K562 (cell line): ENCODE results near the gene STRIP1. TPM values are rescaled to one million over a fixed set of nuclear protein-coding genes. Genes with fewer than 3 reads are reported as not detected.

Experiments used
- ATAC-seq: fragments of 200-7000 bp; cut with Tn5 transposase; 3 replicates; pipeline ENCODE4 v1.9.1; 2020; ENCODE audit warnings: moderate library complexity
- BruUV-seq: library from RNA; stranded (reverse); fragments of 400-500 nt; replicated peaks from 2 replicates; lab custom pipeline; 2021; lab: Mats Ljungman, UMichigan
- CTCF ChIA-PET: fragments of 300-600 bp; formaldehyde crosslinking; extraction: SDS; loops from one replicate; lab custom pipeline; 2021; ENCODE audit warnings: low intra/inter-chr PET ratio; lab: Yijun Ruan, JAX
- POLR2A ChIA-PET: fragments of 300-600, 350-650 bp; sonication (Branson Sonifier 250); formaldehyde crosslinking; extraction: SDS; loops from one replicate; lab custom pipeline; 2021; ENCODE audit warnings: antibody characterized with exemption, inconsistent platforms; lab: Yijun Ruan, JAX
- DNase-seq, 4 experiments: peaks; one replicate each; pipeline versions ENCODE4 v3.0.0 to v3.0.0-alpha.2; 2011 to 2018; ENCODE audit warnings: low spot score in 3 of 4, mixed read lengths in 3 of 4; ENCODE audit errors: extremely low read depth in 1 of 4
- FAIRE-seq: peaks from 2 replicates; lab custom pipeline; 2011; peaks lifted over from hg19 to GRCh38; lab: Jason Lieb, UNC
- H2AFZ ChIP-seq: 2 replicates; pipeline ENCODE4 v1.6.0; 2011; ENCODE audit warnings: low read depth, low read length, control low read depth, inconsistent platforms
- H3K27ac ChIP-seq: fragments of 200-600 bp; 3 replicates; pipeline ENCODE4 v1.8.0; 2011; ENCODE audit warnings: low read depth, mild to moderate bottlenecking, control low read depth, inconsistent platforms, low read length, moderate library complexity, mixed read lengths; ENCODE audit errors: extremely low read depth
- H3K27me3 ChIP-seq, 2 experiments: fragments of 300-600 bp in 1 of 2; 2 replicates in 1 of 2; 3 replicates in 1 of 2; pipeline versions ENCODE4 v1.6.0 to v1.8.0; 2011; ENCODE audit warnings: inconsistent platforms in 2 of 2, low read length in 2 of 2, mild to moderate bottlenecking in 1 of 2, mixed read lengths in 1 of 2, moderate library complexity in 1 of 2; ENCODE audit not compliant: control insufficient read depth in 2 of 2, insufficient read depth in 2 of 2
- H3K36me3 ChIP-seq: fragments of 300-600 bp; 3 replicates; pipeline ENCODE4 v1.8.0; 2011; ENCODE audit warnings: mild to moderate bottlenecking, low read length, inconsistent platforms; ENCODE audit not compliant: control insufficient read depth, insufficient read depth
- H3K4me1 ChIP-seq, 2 experiments: fragments of 200-600 bp in 1 of 2; replicated peaks in 1 of 2; 2 replicates in 1 of 2; 3 replicates in 1 of 2; pipeline versions ENCODE4 v1.5.1 to v1.8.0; 2011; ENCODE audit warnings: inconsistent platforms in 2 of 2, low read length in 2 of 2, mild to moderate bottlenecking in 1 of 2, mixed read lengths in 1 of 2, moderate library complexity in 1 of 2; ENCODE audit not compliant: control insufficient read depth in 2 of 2, insufficient read depth in 2 of 2
- H3K4me2 ChIP-seq: 2 replicates; pipeline ENCODE4 v1.6.1; 2011; ENCODE audit warnings: low read length, control low read depth, inconsistent platforms, mixed read lengths; ENCODE audit not compliant: insufficient read depth
- H3K4me3 ChIP-seq: fragments of 200-600 bp; sonication (generic), shearing (Covaris generic); 2 replicates; pipeline ENCODE4 v1.5.1; 2016; ENCODE audit warnings: control low read depth, inconsistent platforms
- H3K79me2 ChIP-seq: fragments of 200-600 bp; 3 replicates; pipeline ENCODE4 v1.8.0; 2011; ENCODE audit warnings: low read length, inconsistent platforms; ENCODE audit not compliant: control insufficient read depth, insufficient read depth
- H3K9ac ChIP-seq, 2 experiments: 2 replicates each; pipeline versions ENCODE4 v1.6.0 to v1.6.1; 2011; ENCODE audit warnings: low read depth in 2 of 2, low read length in 2 of 2, control low read depth in 1 of 2, inconsistent platforms in 1 of 2, mild to moderate bottlenecking in 1 of 2, mixed read lengths in 1 of 2; ENCODE audit not compliant: insufficient read depth in 1 of 2
- H3K9me1 ChIP-seq: one replicate; pipeline ENCODE4 v1.6.0; 2011; ENCODE audit warnings: inconsistent platforms, mild to moderate bottlenecking, low read length, moderate library complexity; ENCODE audit not compliant: control insufficient read depth, insufficient read depth
- H3K9me3 ChIP-seq: replicated peaks from 2 replicates; pipeline ENCODE4 v1.5.1; 2011; ENCODE audit warnings: low read depth, low read length, inconsistent platforms; ENCODE audit not compliant: control insufficient read depth, insufficient read depth
- H4K20me1 ChIP-seq: replicated peaks from 2 replicates; pipeline ENCODE4 v1.6.1; 2011; ENCODE audit warnings: low read length, inconsistent platforms, mixed read lengths; ENCODE audit not compliant: control insufficient read depth, insufficient read depth
- ATF1 ChIP-seq, 2 experiments: fragments of 450-650 bp in 1 of 2; IDR thresholded peaks; 2 replicates each; pipeline ENCODE4 v1.6.1; 2016; ENCODE audit warnings: missing compliant biosample characterization in 1 of 2, missing genetic modification characterization in 1 of 2
- ATF3 ChIP-seq, 2 experiments: fragments of 450-650 bp in 1 of 2; sonication (generic) in 1 of 2; formaldehyde crosslinking in 1 of 2; IDR thresholded peaks in 1 of 2; conservative IDR thresholded peaks in 1 of 2; 2 replicates each; pipeline versions ENCODE4 v1.6.1 to v1.8.1; 2016 to 2023; ENCODE audit warnings: mild to moderate bottlenecking in 2 of 2, moderate library complexity in 2 of 2, inconsistent platforms in 1 of 2, missing genetic modification reagents in 1 of 2
- BCL6 ChIP-seq: fragments of 250-450 bp; sonication (Bioruptor Pico); IDR thresholded peaks from 2 replicates; pipeline ENCODE4 v1.4.0; 2020
- BMI1 ChIP-seq: fragments of 150-350 bp; IDR thresholded peaks from 2 replicates; pipeline ENCODE4 v1.6.1; 2014; ENCODE audit warnings: low read length
- CEBPB ChIP-seq: fragments of 450-650 bp; IDR thresholded peaks from 2 replicates; pipeline ENCODE4 v1.6.1; 2016; ENCODE audit warnings: missing genetic modification characterization, missing compliant biosample characterization
- CEBPG ChIP-seq, 3 experiments: fragments of 200-800 bp in 1 of 3; sonication (Bioruptor generic) in 1 of 3; sonication (generic) in 1 of 3; formaldehyde crosslinking in 1 of 3; IDR thresholded peaks in 2 of 3; conservative IDR thresholded peaks in 1 of 3; 2 replicates each; pipeline versions ENCODE4 v1.6.1 to v1.8.0; 2016 to 2022; ENCODE audit warnings: missing compliant biosample characterization in 2 of 3, missing genetic modification characterization in 2 of 3, mild to moderate bottlenecking in 1 of 3, missing genetic modification reagents in 1 of 3
- CTCF ChIP-seq, 3 experiments: IDR thresholded peaks in 2 of 3; conservative IDR thresholded peaks in 1 of 3; 2 replicates each; pipeline ENCODE4 v1.5.1; 2011 to 2012; ENCODE audit warnings: low read length in 3 of 3, mild to moderate bottlenecking in 3 of 3, control low read depth in 2 of 3, improper control_type of control experiment in 1 of 3, inconsistent platforms in 1 of 3, low read depth in 1 of 3, mixed read lengths in 1 of 3, moderate library complexity in 1 of 3; ENCODE audit not compliant: insufficient read depth in 2 of 3
- DACH1 ChIP-seq: fragments of 450-650 bp; IDR thresholded peaks from 2 replicates; pipeline ENCODE4 v1.6.1; 2018; ENCODE audit not compliant: partially characterized antibody
- GATAD2B ChIP-seq: fragments of 450-650 bp; IDR thresholded peaks from 2 replicates; pipeline ENCODE4 v1.6.1; 2017; ENCODE audit warnings: mild to moderate bottlenecking, borderline replicate concordance
- IRF9 ChIP-seq: fragments of 450-650 bp; IDR thresholded peaks from 2 replicates; pipeline ENCODE4 v1.6.1; 2016; ENCODE audit warnings: missing biosample characterization, missing genetic modification characterization
- SIX5 ChIP-seq, 2 experiments: IDR thresholded peaks; 2 replicates each; pipeline ENCODE4 v1.6.1; 2011; ENCODE audit warnings: low read length in 2 of 2, borderline replicate concordance in 1 of 2, low read depth in 1 of 2, mild to moderate bottlenecking in 1 of 2, moderate library complexity in 1 of 2; ENCODE audit not compliant: insufficient read depth in 1 of 2
- SMARCA5 ChIP-seq: fragments of 450-650 bp; IDR thresholded peaks from 2 replicates; pipeline ENCODE4 v1.6.1; 2016
- THRB ChIP-seq: fragments of 450-650 bp; formaldehyde crosslinking; conservative IDR thresholded peaks from 2 replicates; pipeline ENCODE4 v1.4.0; 2022; ENCODE audit warnings: mild to moderate bottlenecking, missing genetic modification characterization
- XRCC3 ChIP-seq: fragments of 450-650 bp; IDR thresholded peaks from 2 replicates; pipeline ENCODE4 v1.6.1; 2017; ENCODE audit warnings: mild to moderate bottlenecking, moderate library complexity
- ZC3H8 ChIP-seq: fragments of 450-650 bp; IDR thresholded peaks from 2 replicates; pipeline ENCODE4 v1.6.1; 2017
- ZNF232 ChIP-seq: sonication (generic); formaldehyde crosslinking; IDR thresholded peaks from 2 replicates; pipeline ENCODE4 v1.8.0; 2022; ENCODE audit warnings: mild to moderate bottlenecking, missing genetic modification reagents
- WGBS: fragments of 100-300 bp; shearing (Covaris generic); methylation state at CpG from one replicate; pipeline ENCODE4 v1.1.6; 2016; ENCODE audit warnings: low coverage, mixed read lengths; ENCODE audit not compliant: insufficient coverage; ENCODE audit errors: missing lambda C conversion rate; 5-methylcytosine and 5-hydroxymethylcytosine counted together
- in situ Hi-C: fragments of 300-500 bp; cut with MboI; formaldehyde crosslinking; loops from 4 replicates; pipeline ENCODE4 v1.15.0; 2018; ENCODE audit warnings: inconsistent platforms, mixed read lengths
- intact Hi-C: fragments of 100-400 bp; cut with micrococcal nuclease; formaldehyde crosslinking; loops from 2 replicates; pipeline ENCODE4 v1.14.2; 2022
- polyA plus RNA-seq, 8 experiments: library from polyadenylated mRNA; depleted of rRNA in 4 of 8; stranded (reverse) in 5 of 8; unstranded in 3 of 8; fragments of >200 nt; fragmentation: Nextera tagmentation in 2 of 8; fragmentation: Illumina TruSeq in 1 of 8; extraction: Ambion mirVana in 2 of 8; extraction: Trizol in 1 of 8; gene quantifications; 2 replicates each; pipeline versions ENCODE4 v1.2.1 to v1.2.3, GENCODE V29; 2011 to 2014; ENCODE audit warnings: inconsistent platforms in 1 of 8, missing spikeins in 1 of 8
- total RNA-seq, 7 experiments: library from RNA; depleted of rRNA in 6 of 7; stranded (reverse); fragments of >200 nt in 6 of 7; fragmentation: Illumina TruSeq in 2 of 7; extraction: Trizol in 2 of 7; gene quantifications; 2 replicates each; pipeline versions ENCODE4 v1.2.1 to v1.2.3, GENCODE V29; 2011 to 2021; ENCODE audit warnings: low replicate concordance in 1 of 7

The STRIP1 gene
- total and polyA plus RNA-seq, 9 of the 15 experiments (the other 6 are each of a cell fraction or from before 2014, with no cell fraction given), result 9.9 to 42.3 (median 32.0) TPM

GRCh38 chr1:110032327-110032726 is 2.1 kb upstream of the STRIP1 start:
- no peaks in the 10 kb centered on the region for H3K9me3 ChIP-seq
- in situ Hi-C loops, result no loop called here
- TF ChIP-seq ATF3 (IDR thresholded peaks at IDR 0.05) (peak; percentile 37), ATF3 (CRISPR knock-in tag; conservative IDR thresholded peaks at IDR 0.05) (no peak), DACH1 (peak; percentile 41), SMARCA5 (no peak), BMI1 (no peak), ATF1 (CRISPR knock-in tag; IDR thresholded peaks at IDR 0.05) (no peak), ATF1 (tag; IDR thresholded peaks at IDR 0.05) (no peak), XRCC3 (no peak), CTCF (IDR thresholded peaks at IDR 0.05 in 2 of 3, conservative IDR thresholded peaks at IDR 0.05 in 1 of 3; ENCODE audit: insufficient read depth in 2 of 3, low read depth in 1 of 3, low read length in 3 of 3) (no peak), CEBPG (CRISPR knock-in tag; IDR thresholded peaks at IDR 0.05) (peak; percentile 50), CEBPG (tag; conservative IDR thresholded peaks at IDR 0.05 in 1 of 2, IDR thresholded peaks at IDR 0.05 in 1 of 2) (peak; percentile 96 to 100), GATAD2B (0 out of 2 replicates have a peak, but pooled peaks have one; percentile 20), IRF9 (tag) (peak; percentile 94), ZC3H8 (no peak), ZNF232 (no peak), SIX5 (IDR thresholded peaks at IDR 0.05; ENCODE audit: borderline replicate concordance in 1 of 2, insufficient read depth in 1 of 2, low read depth in 1 of 2, low read length in 2 of 2) (no peak), BCL6 (CRISPR knock-in tag) (no peak), THRB (CRISPR knock-in tag) (no peak), CEBPB (tag) (peak; percentile 99)
- H3K4me3 ChIP-seq, result no peak overlapping the region
- no peak for ATAC-seq
- no peak for DNase-seq
- peak overlapping the region; percentile 92; the same call in 1 of the 2 replicates for H2AFZ ChIP-seq
- H3K27me3 ChIP-seq, result no peaks in the 10 kb centered on the region
- H3K4me2 ChIP-seq, result no peak overlapping the region
- no peak overlapping the region for H3K9ac ChIP-seq
- CTCF ChIA-PET, result no interaction called here
- POLR2A ChIA-PET, result interaction anchor here (0.6 to 14.6 kb wide), 5 partner anchors 12 to 49 kb away, joined by 3 to 200 read pairs (median 3); no protein-coding TSS in a partner anchor
- no peak overlapping the region for H3K27ac ChIP-seq
- H4K20me1 ChIP-seq, result peaks cover 5% of the 10 kb centered on the region; the same call in 1 of the 2 replicates
- no peak for FAIRE-seq
- peaks cover 9% of the 10 kb centered on the region for H3K36me3 ChIP-seq
- H3K9me1 ChIP-seq, result no peaks in the 10 kb centered on the region
- BruUV-seq, result no TSS peak
- H3K79me2 ChIP-seq, result peaks cover 27% of the 10 kb centered on the region
- H3K4me1 ChIP-seq, result peaks cover 16 to 40% of the 10 kb centered on the region in 2 experiments
- intact Hi-C loops, result loop anchor here (5.0 kb wide), 1 partner anchor 305 kb away; the partner anchor contains the start of gene RBM15
- 69% methylated on average over 2 of the region's 2 CpGs for WGBS
